ENCODE data around the gene ACBD4. TPM values are rescaled to one million over a fixed set of nuclear protein-coding genes. Genes with fewer than 3 reads are reported as not detected.
A peak's percentile ranks its signal among the peaks of the same experiment; 100 is the strongest.

Gene ACBD4
- total and polyA plus RNA-seq, 2 of the 13 experiments (the other 11 are each of a cell fraction or from before 2014, with no cell fraction given) = 16.1 to 26.9 TPM

GRCh38 chr17:45131616-45132319 is 3.7 kb upstream of the ACBD4 start (continued):
- peak; percentile 55; the same call in 1 of the 2 replicates for TF ChIP-seq ZBED4 (CRISPR knock-in tag; IDR thresholded peaks at IDR 0.05; ENCODE audit: borderline replicate concordance)
- TF ChIP-seq JDP2 (CRISPR knock-in tag; IDR thresholded peaks at IDR 0.05; ENCODE audit: borderline replicate concordance) = no peak
- TF ChIP-seq ZFP90 (CRISPR knock-in tag; IDR thresholded peaks at IDR 0.05; ENCODE audit: borderline replicate concordance) = no peak
- no peak for TF ChIP-seq GMEB2 (CRISPR knock-in tag; IDR thresholded peaks at IDR 0.05; ENCODE audit: low read depth)
- no peak for TF ChIP-seq SRSF9 (IDR thresholded peaks at IDR 0.05; ENCODE audit: borderline replicate concordance, insufficient read depth, low read depth, low read length, poor library complexity, severe bottlenecking)
- no peak for TF ChIP-seq ZSCAN21 (CRISPR knock-in tag; IDR thresholded peaks at IDR 0.05; ENCODE audit: borderline replicate concordance)
- no peak for TF ChIP-seq ZNF350 (CRISPR knock-in tag; IDR thresholded peaks at IDR 0.05; ENCODE audit: borderline replicate concordance, low read depth)
- no peak for TF ChIP-seq TP53 (CRISPR knock-in tag; conservative IDR thresholded peaks at IDR 0.05)
- no peak; the same call in 1 of the 2 replicates for TF ChIP-seq ZNF142 (CRISPR knock-in tag; IDR thresholded peaks at IDR 0.05)
- peak; percentile 26; the same call in 1 of the 2 replicates for TF ChIP-seq ZNF280B (CRISPR knock-in tag; IDR thresholded peaks at IDR 0.05; ENCODE audit: borderline replicate concordance)
- TF ChIP-seq ZNF616 (CRISPR knock-in tag; IDR thresholded peaks at IDR 0.05; ENCODE audit: low read depth) = no peak
- TF ChIP-seq ZNF253 (CRISPR knock-in tag; IDR thresholded peaks at IDR 0.05; ENCODE audit: borderline replicate concordance) = no peak
- TF ChIP-seq IKZF4 (CRISPR knock-in tag; IDR thresholded peaks at IDR 0.05; ENCODE audit: borderline replicate concordance, low read depth, not compliant biosample characterization) = no peak
- peak; percentile 43; the same call in 1 of the 2 replicates for TF ChIP-seq GATAD2A (CRISPR knock-in tag; IDR thresholded peaks at IDR 0.05)
- TF ChIP-seq ZFP82 (CRISPR knock-in tag; IDR thresholded peaks at IDR 0.05; ENCODE audit: borderline replicate concordance) = no peak
